HUDEP-2 (cell line): ENCODE results near the gene CKAP2L.
"Not testable (repeated sequence)": the region's sequence is repeated elsewhere in the genome, so short reads cannot be mapped to it uniquely, and the experiment has no call there.

Experiments used
- DNase-seq, 76 experiments: peaks; one replicate each; lab custom pipeline; 2025; ENCODE audit not compliant: unreplicated experiment in 76 of 76; lab: John Stamatoyannopoulos, UW

Gene CKAP2L

GRCh38 chr2:112727276-112728028, 37.0 kb downstream of the CKAP2L start:
- no peak for DNase-seq

GRCh38 chr2:112726487-112727190, 37.8 kb downstream of the CKAP2L start:
- DNase-seq: peak in 74 of 76 experiments; percentile 39 to 94 (median 85)

DNA sequence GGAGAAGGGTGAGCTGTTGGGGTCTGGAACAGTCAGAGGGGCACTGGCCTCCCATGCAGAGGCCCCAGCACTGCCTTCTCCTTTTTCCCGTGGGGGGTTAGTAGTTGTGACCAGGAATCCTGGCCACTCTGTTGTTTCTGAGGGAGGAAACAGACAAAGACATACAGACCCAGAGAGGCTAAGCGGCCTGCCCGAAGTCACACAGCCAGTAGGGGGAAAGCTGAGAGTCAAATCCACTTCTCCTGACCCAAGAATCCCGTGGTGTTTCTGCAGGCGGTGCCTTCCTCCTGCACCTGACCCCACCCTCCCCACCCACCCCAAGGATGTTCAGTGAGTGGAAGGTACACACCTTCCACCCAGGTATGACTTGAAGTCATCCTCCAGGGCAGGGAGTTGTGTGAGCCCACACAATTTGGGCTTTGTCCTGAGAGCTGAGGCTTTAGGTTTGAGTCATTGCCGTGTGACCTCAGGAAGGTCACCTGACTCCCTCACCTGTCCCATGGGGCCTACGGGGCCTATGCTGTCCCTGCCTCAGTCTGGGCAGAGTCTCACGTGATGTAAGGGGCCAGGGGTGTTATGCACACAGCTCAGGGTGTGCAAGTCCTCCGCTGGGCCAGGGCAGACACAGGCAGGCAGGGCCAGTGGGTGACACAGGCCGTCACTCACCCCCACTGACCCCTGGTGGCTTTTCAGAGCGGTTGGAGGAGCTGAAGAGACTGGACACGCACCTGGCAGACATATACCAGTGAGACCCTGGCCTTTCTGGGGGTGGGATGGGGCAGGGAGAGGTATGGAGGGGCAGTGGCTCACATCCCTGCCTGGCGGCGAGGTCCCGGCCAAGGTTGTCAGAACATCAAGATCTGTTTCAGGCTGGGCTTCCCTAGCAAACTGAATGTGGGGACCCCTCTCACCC, 38.6 kb downstream of the CKAP2L start:
- DNase-seq: no peak

DNA sequence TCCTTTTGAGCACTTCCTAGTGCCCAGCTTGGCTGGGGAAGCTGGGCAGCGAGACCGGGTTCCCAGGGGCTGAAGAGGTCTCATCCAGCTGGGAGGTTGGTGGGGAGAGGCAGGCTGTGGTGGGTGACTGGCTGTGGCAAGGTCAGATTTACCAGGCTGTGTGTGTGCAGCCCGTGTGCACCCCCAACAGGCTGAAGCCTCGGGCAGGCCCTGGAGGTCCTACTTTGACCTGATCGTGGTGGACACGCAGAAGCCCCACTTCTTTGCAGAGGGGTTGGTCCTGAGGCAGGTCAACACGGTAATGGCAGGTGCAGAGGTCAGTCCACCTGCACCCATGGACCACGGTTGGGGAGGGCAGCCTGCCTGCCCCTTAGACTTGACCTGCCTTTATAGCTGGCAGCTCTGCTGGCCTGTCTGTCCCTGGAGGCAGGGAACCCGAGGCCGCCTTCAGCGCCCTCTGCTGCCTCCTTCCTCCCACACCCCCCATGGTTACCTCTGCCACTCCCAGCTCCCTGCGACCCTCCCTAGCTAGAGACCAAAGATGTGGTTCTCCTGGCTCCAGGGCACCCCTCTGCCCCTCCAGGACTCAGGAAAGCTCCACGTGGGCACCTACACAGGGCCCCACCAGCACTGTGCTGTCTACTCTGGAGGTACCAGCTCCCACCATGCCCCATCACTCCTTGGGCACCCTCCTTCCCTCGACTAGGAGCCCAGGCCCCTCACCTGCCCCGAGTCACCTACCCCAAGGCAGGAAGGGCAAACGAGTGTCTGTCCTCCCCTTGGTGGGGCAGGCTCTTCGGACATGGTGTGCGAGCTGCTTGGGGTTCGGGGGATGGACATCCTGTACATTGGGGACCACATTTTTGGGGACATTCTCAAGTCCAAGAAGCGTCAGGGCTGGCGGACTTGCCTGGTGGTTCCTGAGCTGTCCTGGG, 39.6 kb downstream of the CKAP2L start:
- DNase-seq: peak in 42 of 76 experiments; percentile 3 to 48 (median 24)

- no peak for DNase-seq
These were observed 40.4 kb downstream of the CKAP2L start for GRCh38 chr2:112723995-112724394.

- no peak for DNase-seq
These were observed 40.9 kb downstream of the CKAP2L start for GRCh38 chr2:112723547-112723940.

DNA sequence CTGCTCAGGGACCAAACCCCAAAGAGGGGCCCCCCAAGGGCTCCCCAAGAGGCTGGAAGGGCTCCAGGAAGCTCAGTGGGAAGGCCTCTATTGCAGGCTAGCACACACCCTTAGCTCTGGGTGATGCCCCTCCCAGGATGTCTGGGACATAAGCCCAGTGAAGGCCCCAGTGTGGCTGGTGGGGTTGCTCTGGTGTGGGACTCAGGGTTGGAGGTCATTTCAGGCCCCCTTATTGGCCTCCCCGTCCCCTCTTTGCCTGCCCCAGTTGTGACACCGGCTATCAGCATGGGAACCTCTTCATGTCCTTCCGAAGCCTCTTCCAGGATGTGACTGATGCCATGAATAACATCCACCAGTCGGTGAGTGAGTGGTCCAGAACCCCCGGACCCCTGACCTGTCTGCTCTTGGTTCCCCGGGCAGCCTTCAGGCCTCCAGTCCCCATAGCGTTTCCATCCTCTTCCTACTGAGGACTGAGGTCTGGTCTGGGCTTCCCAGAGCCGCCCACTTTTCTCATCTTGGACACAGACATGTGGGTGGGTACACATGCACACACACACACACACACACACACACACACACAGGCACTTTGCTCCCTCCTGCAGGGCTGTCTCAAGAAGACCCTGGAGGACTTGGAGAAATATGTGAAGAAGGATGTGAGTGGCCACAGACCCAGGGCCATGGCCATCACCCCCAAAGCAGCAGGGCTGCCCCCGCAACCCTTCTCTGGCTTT, 41.4 kb downstream of the CKAP2L start:
- no peak for DNase-seq

DNA sequence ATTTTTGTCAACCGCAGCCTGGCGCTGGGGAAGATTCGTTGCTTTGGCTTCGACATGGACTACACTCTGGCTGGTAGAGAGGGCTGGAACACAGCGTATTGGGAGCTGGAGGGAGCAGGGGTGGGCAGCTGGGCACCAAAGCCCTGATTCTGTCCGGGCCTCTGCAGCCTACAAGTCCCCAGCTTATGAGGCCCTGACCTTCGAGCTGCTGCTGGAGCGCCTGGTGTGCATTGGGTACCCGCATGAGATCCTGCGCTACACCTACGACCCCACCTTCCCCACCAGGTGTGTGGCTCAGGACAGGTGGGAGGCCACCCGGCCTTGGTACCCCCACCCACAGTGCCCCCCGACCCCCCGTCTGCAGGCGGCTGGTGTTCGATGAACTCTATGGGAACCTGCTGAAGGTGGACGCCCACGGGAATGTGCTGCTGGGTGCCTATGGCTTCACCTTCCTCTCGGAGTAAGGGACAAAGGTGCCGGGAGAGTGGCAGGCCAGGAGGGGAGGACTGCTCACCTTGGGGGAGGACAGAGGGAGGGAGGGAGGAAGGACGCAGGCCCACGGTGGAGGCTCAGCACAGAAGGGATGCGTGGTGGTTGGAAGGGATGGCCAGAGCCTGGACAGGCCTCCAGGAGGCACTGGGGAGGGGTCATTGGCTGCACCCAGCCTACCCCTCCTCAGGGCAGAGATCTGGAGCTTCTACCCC, 42.4 kb downstream of the CKAP2L start:
- no peak for DNase-seq

- DNase-seq: no peak
These were observed 43.6 kb downstream of the CKAP2L start, which contains the start of gene NT5DC4 for GRCh38 chr2:112720785-112721184. Gene NT5DC4 (plus strand): TSS chr2:112721020. CDS start chr2:112721080, 60 bp downstream.

- no peak for DNase-seq
These were observed 45.5 kb downstream of the CKAP2L start for GRCh38 chr2:112718863-112719370.

- not testable (repeated sequence) for DNase-seq
These were observed 47.5 kb downstream of the CKAP2L start for GRCh38 chr2:112716826-112717352.

DNA sequence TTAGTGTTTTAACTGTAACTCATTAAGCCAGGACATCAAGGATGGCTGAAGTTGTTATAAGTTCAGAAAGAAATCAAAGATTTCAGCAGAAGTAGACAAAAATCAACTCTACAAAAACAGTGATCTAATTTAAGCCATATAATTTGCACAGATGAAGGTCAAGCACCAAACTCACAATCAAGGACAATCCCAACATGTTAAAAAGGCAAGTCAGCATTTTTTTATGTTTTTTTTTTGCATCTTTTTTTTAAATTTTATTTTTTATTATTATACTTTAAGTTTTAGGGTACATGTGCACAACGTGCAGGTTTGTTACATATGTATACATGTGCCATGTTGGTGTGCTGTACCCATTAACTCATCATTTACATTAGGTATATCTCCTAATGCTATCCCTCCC, 48.3 kb downstream of the CKAP2L start:
- not testable (repeated sequence) for DNase-seq

DNA sequence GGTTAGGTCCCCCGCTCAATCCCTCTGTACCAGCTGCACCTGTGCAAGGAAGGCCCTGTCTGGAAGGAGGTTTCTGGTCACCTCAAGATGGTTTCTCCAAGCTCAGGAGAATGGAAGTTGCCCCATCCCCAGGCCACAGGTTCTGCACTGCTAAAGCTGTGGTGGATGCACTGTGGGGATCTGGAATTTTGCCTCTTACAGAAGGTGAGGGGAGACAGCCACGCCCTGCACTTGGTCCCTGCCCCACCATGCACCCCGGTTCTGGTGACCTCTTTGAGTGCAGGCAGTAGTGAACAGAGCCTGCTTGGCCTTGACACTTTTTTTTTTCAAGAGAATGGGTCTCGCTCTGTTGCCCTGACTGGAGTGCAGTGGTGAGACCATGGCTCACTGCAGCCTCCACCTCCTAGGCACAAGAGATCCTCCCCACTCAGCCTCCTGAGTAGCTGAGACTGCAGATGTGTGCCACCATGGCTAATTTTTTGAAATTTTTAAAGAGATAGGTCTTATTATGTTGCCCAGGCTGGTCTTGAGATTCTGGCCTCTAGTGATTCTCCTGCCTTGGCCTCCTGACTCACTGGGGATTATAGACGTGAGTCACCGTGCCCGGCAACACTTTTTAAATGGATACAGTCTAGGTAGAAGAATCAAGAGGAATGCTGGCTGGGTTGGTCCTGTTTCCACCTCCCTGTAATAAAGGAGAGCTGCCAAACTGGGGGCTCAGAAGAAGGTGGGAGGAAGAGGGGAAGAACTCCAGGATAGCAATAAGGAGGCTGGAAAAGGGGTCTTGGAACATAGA, 49.4 kb downstream of the CKAP2L start:
- no peak for DNase-seq

- DNase-seq: no peak
These were observed 50.1 kb downstream of the CKAP2L start for GRCh38 chr2:112714331-112714730.

DNA sequence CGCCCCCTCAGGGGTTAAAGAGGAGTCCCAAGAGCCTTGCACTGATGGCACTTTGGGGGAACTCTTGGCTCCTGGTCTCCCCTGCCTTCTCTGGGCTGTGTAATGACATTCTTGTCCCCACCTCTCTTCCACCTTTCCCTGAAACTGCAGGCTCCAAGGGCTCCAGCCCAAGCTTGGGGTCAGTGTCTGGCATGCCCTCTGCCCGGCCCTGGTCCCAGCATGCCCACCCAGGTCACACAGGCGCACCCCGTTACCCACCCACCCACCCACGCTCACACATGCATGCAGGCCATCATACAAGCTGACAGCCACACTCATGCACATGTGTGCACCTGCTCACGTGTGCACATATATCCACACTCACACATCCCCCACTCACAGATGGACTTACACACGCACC, 50.5 kb downstream of the CKAP2L start:
- DNase-seq: no peak

GRCh38 chr2:112713585-112713925, 50.9 kb downstream of the CKAP2L start:
- no peak for DNase-seq

DNA sequence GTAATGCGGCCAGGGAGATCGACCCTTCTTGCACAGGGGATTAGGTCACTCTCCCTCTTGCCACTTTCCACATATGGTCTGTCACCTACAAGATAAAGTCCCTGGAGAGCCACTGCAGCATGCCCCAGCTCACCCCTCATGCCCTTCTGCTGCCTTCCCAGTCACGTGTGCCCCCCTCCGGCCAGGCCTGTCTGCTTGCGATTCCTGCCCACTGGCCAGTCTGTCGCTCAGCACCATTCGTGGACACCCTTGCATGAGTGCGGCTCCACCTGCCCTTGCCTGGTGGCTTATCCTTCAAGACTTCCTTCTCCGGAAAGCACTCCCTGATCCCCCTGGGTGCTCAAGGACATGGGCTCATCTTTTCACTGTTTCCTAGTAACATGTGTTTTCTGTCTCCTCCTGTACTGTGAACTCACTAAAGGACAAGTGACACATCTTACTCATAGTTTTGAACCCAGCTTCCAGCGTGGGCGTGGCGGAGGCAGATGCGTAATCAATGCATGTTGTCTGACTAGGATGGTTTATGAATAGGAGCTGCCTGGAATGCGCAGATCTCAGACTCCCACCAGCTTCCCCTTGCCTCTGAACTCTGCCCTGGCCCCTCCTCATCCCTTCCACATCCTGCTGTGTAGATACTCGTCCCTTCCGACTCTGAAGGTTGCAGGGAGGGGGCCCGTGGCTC, 51.4 kb downstream of the CKAP2L start:
- peak in 2 of 76 experiments; percentile 15 to 19 for DNase-seq
